NCI-H1436 (cell line): ENCODE measurements around the gene MAMSTR.

Experiments
- DNase-seq: peaks from one replicate; lab custom pipeline; 2025; lab: John Stamatoyannopoulos, UW

Gene MAMSTR

DNA sequence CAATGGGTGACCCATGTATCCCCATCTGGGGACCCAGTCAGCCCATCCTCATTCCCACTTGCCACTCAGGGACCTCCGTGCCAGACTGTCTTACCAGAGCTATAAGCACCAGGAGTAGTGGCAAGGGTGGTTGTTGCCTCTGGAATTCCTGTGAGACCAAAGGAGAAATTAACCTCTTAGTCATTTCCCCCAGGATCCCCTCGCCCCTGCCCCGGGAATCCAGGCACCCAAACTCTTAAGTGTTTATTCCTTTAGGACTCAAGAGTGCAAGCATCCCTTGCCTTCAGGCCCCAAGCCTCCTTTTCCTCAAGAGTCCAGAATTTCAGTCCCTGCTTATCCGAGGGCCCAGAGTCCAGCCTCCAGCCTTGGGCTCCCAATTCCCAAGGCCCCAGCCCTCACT, 55.9 kb downstream of the MAMSTR start:
- no peak for DNase-seq
